HEK293T (cell line): ENCODE results near the gene SRPK3.

Experiments
- CTCF ChIA-PET: fragments of 350-600 bp; formaldehyde crosslinking; extraction: SDS; loops from one replicate; lab custom pipeline; 2021; ENCODE audit warnings: antibody characterized with exemption, inconsistent platforms; lab: Yijun Ruan, JAX
- POLR2A ChIA-PET: fragments of 350-600 bp; formaldehyde crosslinking; extraction: SDS; loops from one replicate; lab custom pipeline; 2020; ENCODE audit warnings: antibody characterized with exemption, inconsistent platforms; lab: Yijun Ruan, JAX
- DNase-seq: peaks from one replicate; pipeline ENCODE4 v3.0.0; 2012; ENCODE audit warnings: mixed read lengths; ENCODE audit errors: extremely low spot score
- ARNT ChIP-seq: fragments of 450-650 bp; IDR thresholded peaks from 2 replicates; pipeline ENCODE4 v1.6.1; 2017; ENCODE audit warnings: mild to moderate bottlenecking
- BHLHE40 ChIP-seq: fragments of 450-650 bp; IDR thresholded peaks from 2 replicates; pipeline ENCODE4 v1.6.1; 2016; ENCODE audit warnings: mild to moderate bottlenecking, moderate library complexity, borderline replicate concordance
- CTBP1 ChIP-seq: fragments of 450-650 bp; IDR thresholded peaks from 2 replicates; pipeline ENCODE4 v1.6.1; 2016; ENCODE audit warnings: borderline replicate concordance
- ELF4 ChIP-seq: fragments of 450-650 bp; IDR thresholded peaks from 2 replicates; pipeline ENCODE4 v1.6.1; 2017; ENCODE audit warnings: antibody characterized with exemption
- FOXA1 ChIP-seq: fragments of 450-650 bp; IDR thresholded peaks from 2 replicates; pipeline ENCODE4 v1.6.1; 2016; ENCODE audit warnings: mild to moderate bottlenecking
- FOXK2 ChIP-seq: fragments of 450-650 bp; IDR thresholded peaks from 2 replicates; pipeline ENCODE4 v1.6.1; 2016; ENCODE audit warnings: mild to moderate bottlenecking
- FOXM1 ChIP-seq: fragments of 450-650 bp; IDR thresholded peaks from 2 replicates; pipeline ENCODE4 v1.6.1; 2017; ENCODE audit warnings: mild to moderate bottlenecking, borderline replicate concordance
- HDGF ChIP-seq: fragments of 450-650 bp; IDR thresholded peaks from 2 replicates; pipeline ENCODE4 v1.6.1; 2017; ENCODE audit warnings: antibody characterized with exemption, borderline replicate concordance
- L3MBTL2 ChIP-seq: fragments of 450-650 bp; conservative IDR thresholded peaks from 2 replicates; pipeline ENCODE4 v1.6.1; 2016; ENCODE audit warnings: mild to moderate bottlenecking
- LEF1 ChIP-seq: fragments of 450-650 bp; IDR thresholded peaks from 2 replicates; pipeline ENCODE4 v1.6.1; 2017; ENCODE audit warnings: mild to moderate bottlenecking, borderline replicate concordance
- NFRKB ChIP-seq: fragments of 450-650 bp; IDR thresholded peaks from 2 replicates; pipeline ENCODE4 v1.6.1; 2016; ENCODE audit warnings: mild to moderate bottlenecking, moderate library complexity
- PKNOX1 ChIP-seq: fragments of 450-650 bp; IDR thresholded peaks from 2 replicates; pipeline ENCODE4 v1.6.1; 2016
- SP1 ChIP-seq: fragments of 450-650 bp; IDR thresholded peaks from 2 replicates; pipeline ENCODE4 v1.6.1; 2017
- SUZ12 ChIP-seq: fragments of 450-650 bp; IDR thresholded peaks from 2 replicates; pipeline ENCODE4 v1.6.1; 2016; ENCODE audit warnings: mild to moderate bottlenecking
- TARDBP ChIP-seq: fragments of 450-650 bp; IDR thresholded peaks from 2 replicates; pipeline ENCODE4 v1.6.1; 2016
- ZNF384 ChIP-seq: fragments of 450-650 bp; IDR thresholded peaks from 2 replicates; pipeline ENCODE4 v1.6.1; 2016

SRPK3 gene

GRCh38 chrX:153772316-153773217 lies 8.3 kb upstream of the SRPK3 start:
- ChIA-PET POLR2A (no interaction called here), CTCF (no interaction called here)
- TF ChIP-seq FOXK2 (no peak), NFRKB (no peak), ELF4 (no peak), CTBP1 (no peak), SUZ12 (no peak), PKNOX1 (no peak), L3MBTL2 (no peak), ARNT (no peak), FOXM1 (no peak), SP1 (no peak), BHLHE40 (no peak), TARDBP (no peak), ZNF384 (no peak), FOXA1 (no peak)
- no peak for DNase-seq

GRCh38 chrX:153773218-153773611 lies 7.6 kb upstream of the SRPK3 start:
- ChIA-PET CTCF (no interaction called here), POLR2A (no interaction called here)
- no peak for TF ChIP-seq NFRKB
- TF ChIP-seq PKNOX1 = no peak
- no peak for TF ChIP-seq ZNF384
- no peak for TF ChIP-seq CTBP1
- TF ChIP-seq ELF4 = no peak
- no peak for TF ChIP-seq TARDBP
- TF ChIP-seq L3MBTL2 = no peak
- TF ChIP-seq FOXA1 = no peak
- TF ChIP-seq LEF1 = no peak
- TF ChIP-seq ARNT = no peak
- TF ChIP-seq HDGF = no peak
- no peak for TF ChIP-seq SP1
- DNase-seq = no peak

- POLR2A ChIA-PET = no interaction called here
- CTCF ChIA-PET = no interaction called here
- no peak for DNase-seq
- TF ChIP-seq ARNT (no peak), L3MBTL2 (no peak), CTBP1 (no peak), PKNOX1 (no peak), ZNF384 (no peak), SP1 (no peak), LEF1 (no peak), FOXK2 (no peak), SUZ12 (no peak), TARDBP (no peak), BHLHE40 (no peak), NFRKB (no peak), ELF4 (no peak), FOXA1 (no peak), FOXM1 (no peak), HDGF (no peak)
Observed at GRCh38 chrX:153773741-153774575, 6.9 kb upstream of the SRPK3 start.

- ChIA-PET POLR2A (interaction anchor here (0.8 kb wide), 1 partner anchor 20 kb away, joined by 4 read pairs; the partner anchor contains the start of genes IDH3G and SSR4), CTCF (no interaction called here)
- TF ChIP-seq BHLHE40 (no peak), ELF4 (no peak), SUZ12 (no peak), SP1 (no peak), FOXA1 (no peak), HDGF (no peak), TARDBP (no peak), L3MBTL2 (no peak), LEF1 (no peak), CTBP1 (no peak), FOXM1 (no peak), FOXK2 (no peak), ARNT (no peak), NFRKB (no peak), PKNOX1 (no peak)
- DNase-seq = no peak
Observed at GRCh38 chrX:153774576-153775292, 6.1 kb upstream of the SRPK3 start.
